Measurements from ENCODE around the gene ZNF26. TPM values are rescaled to one million over a fixed set of nuclear protein-coding genes. Genes with fewer than 3 reads are reported as not detected.

Gene ZNF26
- polyA plus RNA-seq, 1 donor from 2014 or later = 26.6 TPM

DNA sequence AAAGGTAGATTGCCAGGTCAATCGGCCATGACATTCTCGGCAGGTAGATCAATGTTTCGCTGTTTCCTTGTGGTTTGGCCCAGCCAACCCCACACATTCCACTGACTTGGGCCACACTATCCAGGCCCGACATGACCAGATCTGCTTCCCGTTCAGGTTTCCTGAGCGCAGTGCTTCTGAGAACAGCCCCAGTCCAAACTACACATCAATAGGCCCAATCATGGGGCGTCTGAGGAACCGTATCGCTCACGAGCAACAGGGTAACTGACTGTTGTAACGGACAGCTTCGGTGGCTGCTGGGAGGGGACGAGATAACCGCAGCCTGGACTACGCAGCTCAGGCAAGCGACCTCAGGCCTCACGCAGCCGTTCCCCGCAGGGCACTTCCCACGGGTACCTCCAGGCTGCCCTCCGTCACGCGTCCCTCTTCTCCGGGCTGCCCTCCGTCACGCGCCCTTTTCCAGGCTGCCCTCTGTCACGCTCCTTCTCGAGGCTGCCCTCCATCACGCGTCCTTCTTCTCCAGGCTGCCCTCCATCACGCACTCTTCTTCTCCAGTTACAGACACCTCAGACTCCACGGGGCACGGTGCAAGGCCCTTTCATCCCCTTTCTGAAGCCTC lies 44.7 kb upstream of the ZNF26 start (continued):
- TF ChIP-seq RAD21 (conservative IDR thresholded peaks at IDR 0.05) = no peak

DNA sequence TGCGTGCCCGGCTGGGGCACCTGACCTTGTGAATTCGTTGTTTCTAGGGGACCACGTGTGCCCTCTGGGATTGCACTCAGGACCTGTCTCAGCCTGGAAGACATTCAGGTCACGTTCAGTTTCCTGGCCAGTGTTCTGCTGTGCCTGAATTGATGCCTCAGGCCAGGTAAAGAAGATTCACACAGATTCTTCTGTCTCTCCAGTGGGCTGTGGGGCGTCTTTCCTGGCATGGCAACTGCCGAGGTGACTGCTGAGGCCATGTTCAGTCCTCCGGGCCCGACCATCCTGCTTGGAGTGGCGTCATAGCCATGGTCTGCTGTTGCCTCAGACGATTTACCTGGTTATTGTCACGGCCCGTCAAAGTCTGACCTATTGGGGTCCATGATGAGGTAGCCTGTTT lies 43.6 kb upstream of the ZNF26 start:
- H3K4me3 ChIP-seq (ENCODE audit: low read length) = no peak overlapping the region
- H3K9ac ChIP-seq (ENCODE audit: low read length) = no peak overlapping the region
- H3K27me3 ChIP-seq (ENCODE audit: insufficient read depth, low read depth, low read length) = no peaks in the 10 kb centered on the region
- TF ChIP-seq POLR2AphosphoS5 (IDR thresholded peaks at IDR 0.05) (no peak), MXI1 (conservative IDR thresholded peaks at IDR 0.05; ENCODE audit: poor library complexity, severe bottlenecking) (no peak), RAD21 (conservative IDR thresholded peaks at IDR 0.05) (no peak), EZH2 (IDR thresholded peaks at IDR 0.05; ENCODE audit: borderline replicate concordance, insufficient read depth, low read length, poor library complexity, severe bottlenecking) (no peak), TAF1 (IDR thresholded peaks at IDR 0.05; ENCODE audit: low read depth) (no peak)
- TF ChIP-seq, protein P1, sequence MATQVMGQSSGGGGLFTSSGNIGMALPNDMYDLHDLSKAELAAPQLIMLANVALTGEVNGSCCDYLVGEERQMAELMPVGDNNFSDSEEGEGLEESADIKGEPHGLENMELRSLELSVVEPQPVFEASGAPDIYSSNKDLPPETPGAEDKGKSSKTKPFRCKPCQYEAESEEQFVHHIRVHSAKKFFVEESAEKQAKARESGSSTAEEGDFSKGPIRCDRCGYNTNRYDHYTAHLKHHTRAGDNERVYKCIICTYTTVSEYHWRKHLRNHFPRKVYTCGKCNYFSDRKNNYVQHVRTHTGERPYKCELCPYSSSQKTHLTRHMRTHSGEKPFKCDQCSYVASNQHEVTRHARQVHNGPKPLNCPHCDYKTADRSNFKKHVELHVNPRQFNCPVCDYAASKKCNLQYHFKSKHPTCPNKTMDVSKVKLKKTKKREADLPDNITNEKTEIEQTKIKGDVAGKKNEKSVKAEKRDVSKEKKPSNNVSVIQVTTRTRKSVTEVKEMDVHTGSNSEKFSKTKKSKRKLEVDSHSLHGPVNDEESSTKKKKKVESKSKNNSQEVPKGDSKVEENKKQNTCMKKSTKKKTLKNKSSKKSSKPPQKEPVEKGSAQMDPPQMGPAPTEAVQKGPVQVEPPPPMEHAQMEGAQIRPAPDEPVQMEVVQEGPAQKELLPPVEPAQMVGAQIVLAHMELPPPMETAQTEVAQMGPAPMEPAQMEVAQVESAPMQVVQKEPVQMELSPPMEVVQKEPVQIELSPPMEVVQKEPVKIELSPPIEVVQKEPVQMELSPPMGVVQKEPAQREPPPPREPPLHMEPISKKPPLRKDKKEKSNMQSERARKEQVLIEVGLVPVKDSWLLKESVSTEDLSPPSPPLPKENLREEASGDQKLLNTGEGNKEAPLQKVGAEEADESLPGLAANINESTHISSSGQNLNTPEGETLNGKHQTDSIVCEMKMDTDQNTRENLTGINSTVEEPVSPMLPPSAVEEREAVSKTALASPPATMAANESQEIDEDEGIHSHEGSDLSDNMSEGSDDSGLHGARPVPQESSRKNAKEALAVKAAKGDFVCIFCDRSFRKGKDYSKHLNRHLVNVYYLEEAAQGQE (IDR thresholded peaks at IDR 0.05; ENCODE audit: borderline replicate concordance) = no peak
- no peak overlapping the region for H3K27ac ChIP-seq (ENCODE audit: low read length)
- H3F3A ChIP-seq (ENCODE audit: insufficient read depth, low read length, poor library complexity, severe bottlenecking) = no peaks in the 10 kb centered on the region
- H3K4me2 ChIP-seq (ENCODE audit: low read length) = no peak overlapping the region
- no peaks in the 10 kb centered on the region for H4K20me1 ChIP-seq (ENCODE audit: insufficient read depth)
- no peaks in the 10 kb centered on the region for H3K9me2 ChIP-seq (ENCODE audit: insufficient read depth, low read length)
- no peaks in the 10 kb centered on the region for H3K79me2 ChIP-seq (replicated peaks; ENCODE audit: insufficient read depth, low read length)
- no peak overlapping the region for H2AFZ ChIP-seq (ENCODE audit: low read depth, low read length)
- H3K36me3 ChIP-seq (ENCODE audit: insufficient read depth, low read length) = peaks cover 36% of the 10 kb centered on the region
- peaks cover 39% of the 10 kb centered on the region for H3K9me3 ChIP-seq (ENCODE audit: low read length)

DNA sequence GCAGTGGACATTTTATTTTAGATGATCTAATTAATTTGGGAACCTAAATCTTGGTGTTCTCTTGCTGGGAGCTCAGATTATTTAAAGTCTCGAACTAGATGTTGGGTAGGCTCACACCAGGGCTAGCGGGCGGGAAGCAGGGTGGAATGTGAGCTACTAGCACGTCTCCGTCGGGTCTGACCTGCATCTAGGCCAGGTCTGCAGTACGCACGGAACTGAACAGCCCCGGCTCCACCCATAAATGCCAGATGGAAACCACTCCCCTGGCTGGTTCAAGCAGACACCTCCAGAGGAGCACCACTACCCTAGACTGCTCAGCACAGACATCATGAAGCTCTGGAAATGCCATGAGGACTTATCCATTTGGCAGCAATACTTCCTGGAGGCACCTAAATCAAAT lies 40.4 kb upstream of the ZNF26 start:
- Histone ChIP-seq H3K27ac (ENCODE audit: low read length) (no peak overlapping the region), H3K9ac (ENCODE audit: low read length) (no peak overlapping the region), H3K27me3 (ENCODE audit: insufficient read depth, low read depth, low read length) (no peaks in the 10 kb centered on the region), H2AFZ (ENCODE audit: low read depth, low read length) (no peak overlapping the region), H3F3A (ENCODE audit: insufficient read depth, low read length, poor library complexity, severe bottlenecking) (no peaks in the 10 kb centered on the region), H3K9me3 (ENCODE audit: low read length) (peaks cover 63% of the 10 kb centered on the region), H4K20me1 (ENCODE audit: insufficient read depth) (no peaks in the 10 kb centered on the region), H3K9me2 (ENCODE audit: insufficient read depth, low read length) (no peaks in the 10 kb centered on the region), H3K36me3 (ENCODE audit: insufficient read depth, low read length) (peaks cover 28% of the 10 kb centered on the region), H3K79me2 (replicated peaks; ENCODE audit: insufficient read depth, low read length) (no peaks in the 10 kb centered on the region), H3K4me3 (ENCODE audit: low read length) (no peak overlapping the region), H3K4me2 (ENCODE audit: low read length) (no peak overlapping the region)
- TF ChIP-seq, protein P2, sequence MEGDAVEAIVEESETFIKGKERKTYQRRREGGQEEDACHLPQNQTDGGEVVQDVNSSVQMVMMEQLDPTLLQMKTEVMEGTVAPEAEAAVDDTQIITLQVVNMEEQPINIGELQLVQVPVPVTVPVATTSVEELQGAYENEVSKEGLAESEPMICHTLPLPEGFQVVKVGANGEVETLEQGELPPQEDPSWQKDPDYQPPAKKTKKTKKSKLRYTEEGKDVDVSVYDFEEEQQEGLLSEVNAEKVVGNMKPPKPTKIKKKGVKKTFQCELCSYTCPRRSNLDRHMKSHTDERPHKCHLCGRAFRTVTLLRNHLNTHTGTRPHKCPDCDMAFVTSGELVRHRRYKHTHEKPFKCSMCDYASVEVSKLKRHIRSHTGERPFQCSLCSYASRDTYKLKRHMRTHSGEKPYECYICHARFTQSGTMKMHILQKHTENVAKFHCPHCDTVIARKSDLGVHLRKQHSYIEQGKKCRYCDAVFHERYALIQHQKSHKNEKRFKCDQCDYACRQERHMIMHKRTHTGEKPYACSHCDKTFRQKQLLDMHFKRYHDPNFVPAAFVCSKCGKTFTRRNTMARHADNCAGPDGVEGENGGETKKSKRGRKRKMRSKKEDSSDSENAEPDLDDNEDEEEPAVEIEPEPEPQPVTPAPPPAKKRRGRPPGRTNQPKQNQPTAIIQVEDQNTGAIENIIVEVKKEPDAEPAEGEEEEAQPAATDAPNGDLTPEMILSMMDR (IDR thresholded peaks at IDR 0.05; ENCODE audit: poor library complexity, severe bottlenecking) = no peak
- TF ChIP-seq POLR2AphosphoS5 (IDR thresholded peaks at IDR 0.05) = no peak
- no peak for TF ChIP-seq SMC3 (conservative IDR thresholded peaks at IDR 0.05; ENCODE audit: poor library complexity)
- no peak for TF ChIP-seq EZH2 (IDR thresholded peaks at IDR 0.05; ENCODE audit: borderline replicate concordance, insufficient read depth, low read length, poor library complexity, severe bottlenecking)
- TF ChIP-seq EP300 (conservative IDR thresholded peaks at IDR 0.05; ENCODE audit: poor library complexity, severe bottlenecking) = no peak
